ENCODE data around the gene BCAS3.

DNA sequence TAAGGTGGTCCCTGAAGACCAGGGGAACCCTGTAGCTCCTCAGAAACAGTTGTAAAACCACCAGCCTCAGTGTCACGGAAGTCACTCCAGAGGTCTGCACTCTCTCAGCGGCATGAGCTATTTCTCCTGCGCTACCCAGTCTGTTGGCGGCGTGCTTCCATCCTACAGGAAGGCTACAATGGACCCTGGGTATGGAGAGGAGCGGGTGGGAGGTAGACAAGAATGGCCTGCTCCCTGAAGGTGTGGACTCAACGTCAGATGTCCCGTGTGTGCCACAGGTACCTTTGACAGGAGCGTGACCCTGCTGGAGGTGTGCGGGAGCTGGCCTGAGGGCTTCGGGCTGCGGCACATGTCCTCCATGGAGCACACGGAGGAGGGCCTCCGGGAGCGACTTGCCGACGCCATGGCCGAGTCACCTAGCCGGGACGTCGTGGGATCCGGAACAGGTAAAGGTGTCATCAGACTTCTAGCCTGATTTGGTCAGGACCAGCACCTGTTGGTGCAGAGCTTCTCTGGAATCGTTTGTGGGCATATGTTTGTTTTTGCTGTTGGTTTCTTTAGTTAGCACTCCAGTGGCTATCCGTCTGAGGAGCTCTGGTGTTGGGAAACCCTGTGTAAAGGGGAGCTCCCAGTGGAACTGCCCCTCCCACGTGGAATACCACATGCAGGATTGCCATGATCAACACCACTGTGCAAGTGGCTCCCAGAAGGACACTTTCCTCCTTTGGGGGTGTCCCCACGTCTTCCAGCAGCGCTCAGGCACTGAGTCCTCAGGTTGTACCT, 690.6 kb downstream of the BCAS3 start:
- TF ChIP-seq, protein P1, sequence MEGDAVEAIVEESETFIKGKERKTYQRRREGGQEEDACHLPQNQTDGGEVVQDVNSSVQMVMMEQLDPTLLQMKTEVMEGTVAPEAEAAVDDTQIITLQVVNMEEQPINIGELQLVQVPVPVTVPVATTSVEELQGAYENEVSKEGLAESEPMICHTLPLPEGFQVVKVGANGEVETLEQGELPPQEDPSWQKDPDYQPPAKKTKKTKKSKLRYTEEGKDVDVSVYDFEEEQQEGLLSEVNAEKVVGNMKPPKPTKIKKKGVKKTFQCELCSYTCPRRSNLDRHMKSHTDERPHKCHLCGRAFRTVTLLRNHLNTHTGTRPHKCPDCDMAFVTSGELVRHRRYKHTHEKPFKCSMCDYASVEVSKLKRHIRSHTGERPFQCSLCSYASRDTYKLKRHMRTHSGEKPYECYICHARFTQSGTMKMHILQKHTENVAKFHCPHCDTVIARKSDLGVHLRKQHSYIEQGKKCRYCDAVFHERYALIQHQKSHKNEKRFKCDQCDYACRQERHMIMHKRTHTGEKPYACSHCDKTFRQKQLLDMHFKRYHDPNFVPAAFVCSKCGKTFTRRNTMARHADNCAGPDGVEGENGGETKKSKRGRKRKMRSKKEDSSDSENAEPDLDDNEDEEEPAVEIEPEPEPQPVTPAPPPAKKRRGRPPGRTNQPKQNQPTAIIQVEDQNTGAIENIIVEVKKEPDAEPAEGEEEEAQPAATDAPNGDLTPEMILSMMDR (IDR thresholded peaks at IDR 0.05 in 4 of 5, conservative IDR thresholded peaks at IDR 0.05 in 1 of 5): no peak
- no peak for TF ChIP-seq POLR2A (IDR thresholded peaks at IDR 0.05)
